Heart right ventricle (tissue), 16 donors: Measurements from ENCODE around the gene SF3A2. TPM values are rescaled to one million over a fixed set of nuclear protein-coding genes. Genes with fewer than 3 reads are reported as not detected.

Experiments used
- ATAC-seq, 8 donors: fragments of 200-7000 bp; cut with Tn5 transposase; one replicate each; pipeline ENCODE4 v1.9.1; 2020; ENCODE audit warnings: mild to moderate bottlenecking in 8 of 8, moderate library complexity in 8 of 8, moderate number of reproducible peaks in 1 of 8
- DNase-seq, 2 donors: peaks; one replicate each; pipeline ENCODE4 v3.0.0-alpha.2; 2020
- H3K27ac ChIP-seq, 10 donors: fragments of 200-600 bp; sonication (generic) in 2 of 10; one replicate each; pipeline versions ENCODE4 v1.5.0 to v1.8.0; 2020 to 2022; ENCODE audit warnings: mild to moderate bottlenecking in 3 of 10
- H3K27me3 ChIP-seq, 7 donors: fragments of 200-600 bp; one replicate each; pipeline ENCODE4 v1.8.0; 2021 to 2022; ENCODE audit warnings: mild to moderate bottlenecking in 2 of 7
- H3K36me3 ChIP-seq, 9 donors: fragments of 200-600 bp; sonication (generic) in 1 of 9; one replicate each; pipeline versions ENCODE4 v1.5.0 to v1.8.0; 2020 to 2022; ENCODE audit warnings: mild to moderate bottlenecking in 2 of 9
- H3K4me1 ChIP-seq, 9 donors: fragments of 200-600 bp; sonication (generic) in 1 of 9; one replicate each; pipeline versions ENCODE4 v1.5.0 to v1.8.0; 2020 to 2022; ENCODE audit warnings: mild to moderate bottlenecking in 4 of 9
- H3K4me3 ChIP-seq, 10 donors: fragments of 200-600 bp; sonication (generic) in 2 of 10; one replicate each; pipeline versions ENCODE4 v1.5.0 to v1.8.0; 2020 to 2022; ENCODE audit warnings: mild to moderate bottlenecking in 7 of 10, moderate library complexity in 2 of 10
- H3K9me3 ChIP-seq, 11 donors: fragments of 200-600 bp in 10 of 11; sonication (generic) in 2 of 11; one replicate each; pipeline versions ENCODE4 v1.5.0 to v1.8.0; 2013 to 2022; ENCODE audit warnings: mild to moderate bottlenecking in 2 of 11, control low read depth in 1 of 11, moderate library complexity in 1 of 11
- CTCF ChIP-seq, 9 donors: fragments of 200-600 bp; sonication (generic) in 2 of 9; IDR thresholded peaks; one replicate each; pipeline versions ENCODE4 v1.5.0 to v1.8.0; 2021 to 2022; ENCODE audit warnings: antibody characterized with exemption in 9 of 9, mild to moderate bottlenecking in 5 of 9, moderate library complexity in 1 of 9
- WGBS, 2 donors: extraction: QIAGEN DNeasy Blood & Tissue Kit; methylation state at CpG; one replicate each; pipeline ENCODE4 v1.1.7; 2013; ENCODE audit warnings: inconsistent platforms in 1 of 2; 5-methylcytosine and 5-hydroxymethylcytosine counted together
- intact Hi-C, 10 donors: fragments of 100-400 bp; cut with DNase I; formaldehyde crosslinking; loops; one replicate each; pipeline versions ENCODE4 v1.11.1 to v1.14.2; 2022
- microRNA-seq, 2 donors: library from miRNA; unstranded; fragments of <30 nt; microRNA quantifications; one replicate each; pipeline ENCODE4 v1.2.0, GENCODE V29; 2021
- polyA plus RNA-seq, 2 donors: library from polyadenylated mRNA; stranded (reverse); fragments of 200-250 nt; gene quantifications; one replicate each; pipeline ENCODE4 v1.2.3, GENCODE V29; 2013
- total RNA-seq, 10 donors: library from RNA; stranded (reverse); fragmentation: NEBNext Ultra II Directional in 3 of 10; extraction: Animal tissue kit (Norgen Biotek cat#: 25700) in 3 of 10; gene quantifications; one replicate each; pipeline versions ENCODE4 v1.2.1 to v1.2.4, GENCODE V29; 2021 to 2023
- donor health status: Arrhythmogenic right ventricular cardiomyopathy.
- donor health status: ischemic (EF 13 %, LVEDD 7.1; RV severe dilation, severe dysfunction).
- donor health status: healthy with polysubstance abuse.
- donor health status: DM: no; HTN: yes; CAD: no.
- donor health status: DM: no; HTN: no; CAD: no.
- donor health status: ischemic (EF 25% LVEDD 6.9; RV normal size, moderate dysfunction).
- donor health status: ischemic (EF 25% LVEDD 5.7; RV mildly dilated, moderate dysfunction).
- donor health status: healthy.
- donor health status: DM: yes; HTN: yes; CAD: no.
- donor health status: Ischemic cardiomyopathy.
- donor health status: ischemic (EF 35%, LVEDD 5.7; RV mildly dilated, moderate dysfunction).
- donor health status: nonischemic (EF 11% LVEDD 7.7; RV severe dilation, severe dysfunction).
- donor health status: DM: yes; HTN: yes; CAD: no.
- donor health status: PGD.
- donor health status: ischemic (EF 29% LVEDD 5.4; RV normal size, mild dysfunction).
- donor health status: nonischemic (EF 23%, LVEDD 6.1; RV moderate dilation, normal function).

The SF3A2 gene
- total and polyA plus RNA-seq, 12 donors: 24.6 to 47.3 (median 30.4) TPM

- H3K4me3 ChIP-seq: peak overlapping the region in 9 of 10 donors; percentile 10 to 63 (median 42)
- H3K27me3 ChIP-seq: peaks cover 25 to 78% (median 65%) of the 10 kb centered on the region in 7 donors
- intact Hi-C loops: no loop called here
- ATAC-seq (no peak), DNase-seq (no peak)
- H3K4me1 ChIP-seq: peaks cover 21 to 62% (median 35%) of the 10 kb centered on the region in 9 donors
- peak overlapping the region in 1 of 10 donors; percentile 91 for H3K27ac ChIP-seq
- WGBS, 2 donors: 5 to 6% methylated on average over 63 to 67 of the region's 67 CpGs
- no peak for TF ChIP-seq CTCF (IDR thresholded peaks at IDR 0.05)
- H3K9me3 ChIP-seq: no peaks in the 10 kb centered on the region
- H3K36me3 ChIP-seq: no peaks in the 10 kb centered on the region
These were observed 54.6 kb downstream of the SF3A2 start for GRCh38 chr19:2291185-2291751.

DNA sequence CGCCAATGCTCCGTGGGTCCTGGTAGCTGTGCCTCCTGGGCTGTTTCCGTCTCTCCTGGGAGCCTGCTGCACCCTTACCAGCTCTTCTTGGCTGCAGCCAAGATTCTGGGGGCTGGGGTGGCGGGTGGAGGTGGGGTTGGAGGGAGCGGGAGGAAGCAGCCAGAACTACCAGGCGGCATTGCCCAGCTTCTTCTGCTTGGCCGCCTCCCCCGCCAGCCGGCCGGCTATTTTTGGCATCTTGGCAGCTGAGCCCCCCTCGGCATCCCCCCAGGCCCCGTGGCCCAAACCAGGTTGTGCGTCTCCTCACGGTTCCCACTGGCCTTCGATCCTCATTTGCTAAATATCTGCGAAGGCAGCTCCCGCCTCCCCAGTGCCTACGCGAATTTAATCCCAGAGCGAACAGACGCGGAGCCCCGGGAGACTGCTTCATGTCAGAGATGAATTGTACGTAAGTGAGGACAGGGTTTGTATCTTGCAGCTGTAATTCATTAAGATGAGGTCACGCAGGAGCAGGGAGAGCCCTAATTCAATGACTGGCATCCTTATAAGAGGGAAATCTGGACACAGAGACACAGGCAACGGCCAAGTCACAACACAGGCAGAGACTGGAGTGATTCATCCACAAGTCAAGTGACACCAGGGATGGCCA is 58.2 kb downstream of the SF3A2 start:
- H3K4me3 ChIP-seq: peak overlapping the region in 6 of 10 donors; percentile 7 to 31 (median 16)
- no peak overlapping the region for H3K27ac ChIP-seq
- H3K9me3 ChIP-seq: no peaks in the 10 kb centered on the region
- no peak for DNase-seq
- peaks cover 19 to 45% (median 32%) of the 10 kb centered on the region in 9 donors for H3K4me1 ChIP-seq
- H3K27me3 ChIP-seq: peaks cover 18 to 51% (median 45%) of the 10 kb centered on the region in 7 donors
- peak; percentile 52 to 84 (median 68) for ATAC-seq
- intact Hi-C loops: no loop called here
- 9 to 10% methylated on average over 26 of the region's 26 CpGs for WGBS, 2 donors
- no peaks in the 10 kb centered on the region for H3K36me3 ChIP-seq
- no peak for TF ChIP-seq CTCF (IDR thresholded peaks at IDR 0.05)

- Histone ChIP-seq H3K36me3 (no peaks in the 10 kb centered on the region), H3K4me3 (no peak overlapping the region), H3K9me3 (no peaks in the 10 kb centered on the region), H3K27me3 (peaks cover 6 to 48% (median 42%) of the 10 kb centered on the region in 7 donors), H3K27ac (no peak overlapping the region), H3K4me1 (peaks cover 6 to 31% (median 18%) of the 10 kb centered on the region in 9 donors)
- no peak for ATAC-seq
- DNase-seq: no peak
- WGBS, 2 donors: 87 to 88% methylated on average over 16 of the region's 16 CpGs
- intact Hi-C loops: no loop called here
- TF ChIP-seq CTCF (IDR thresholded peaks at IDR 0.05): no peak
These were observed 59.5 kb downstream of the SF3A2 start for GRCh38 chr19:2296141-2296540.

Small RNAs within 50 kb of the gene (microRNA-seq; reads per million reads assigned to microRNA genes)
- gene MIR1227: 0.51 to 1.8 reads per million in 2 donors
- gene MIR4321: 0 reads per million in 2 donors

Other genes starting within 250 kb of the SF3A2 start
- 10 to 100 TPM; 45.1 to 70.4 (median 56.6) TPM for gene BTBD2, start 221.1 kb upstream of the SF3A2 start, total RNA-seq
- gene BTBD2, start 221.1 kb upstream of the SF3A2 start, polyA plus RNA-seq: 10 to 100 TPM; 42.8 to 55.2 TPM
- 100 to 1,000 TPM; 107 to 260 (median 144) TPM for gene MKNK2, start 185.6 kb upstream of the SF3A2 start, total RNA-seq
- 100 to 1,000 TPM; 144 to 189 TPM for gene MKNK2, start 185.6 kb upstream of the SF3A2 start, polyA plus RNA-seq
- gene MOB3A, start 140.5 kb upstream of the SF3A2 start, total RNA-seq: 10 to 100 TPM; 10.0 to 30.5 (median 16.2) TPM
- gene MOB3A, start 140.5 kb upstream of the SF3A2 start, polyA plus RNA-seq: 10 to 100 TPM in 1 of 2 donors, 1 to 10 TPM in 1; 8.9 to 12.8 TPM
- gene IZUMO4, start 139.9 kb upstream of the SF3A2 start, total RNA-seq: 1 to 10 TPM; 1.2 to 6.5 (median 2.2) TPM
- 10 to 100 TPM in 1 of 2 donors, 1 to 10 TPM in 1; 8.6 to 13.1 TPM for gene IZUMO4, start 139.9 kb upstream of the SF3A2 start, polyA plus RNA-seq
- 100 to 1,000 TPM in 1 of 10 donors, 10 to 100 TPM in 9; 68.4 to 168 (median 81.9) TPM for gene AP3D1, start 85.3 kb upstream of the SF3A2 start, total RNA-seq
- gene AP3D1, start 85.3 kb upstream of the SF3A2 start, polyA plus RNA-seq: 10 to 100 TPM; 63.9 to 95.1 TPM
- gene DOT1L, start 72.9 kb upstream of the SF3A2 start, total RNA-seq: 10 to 100 TPM in 7 of 10 donors, 1 to 10 TPM in 3; 7.0 to 16.0 (median 12.5) TPM
- gene DOT1L, start 72.9 kb upstream of the SF3A2 start, polyA plus RNA-seq: 10 to 100 TPM in 1 of 2 donors, 1 to 10 TPM in 1; 9.2 to 12.1 TPM
- 10 to 100 TPM; 40.0 to 76.5 (median 45.0) TPM for gene PLEKHJ1, start 495 bp upstream of the SF3A2 start, total RNA-seq
- 100 to 1,000 TPM in 1 of 2 donors, 10 to 100 TPM in 1; 83.6 to 103 TPM for gene PLEKHJ1, start 495 bp upstream of the SF3A2 start, polyA plus RNA-seq
- gene AMH, start 12.5 kb downstream of the SF3A2 start, total RNA-seq: under 1 TPM; 0.15 to 0.70 (median 0.41) TPM
- 1 to 10 TPM in 1 of 2 donors, under 1 TPM in 1; 0.30 to 1.0 TPM for gene AMH, start 12.5 kb downstream of the SF3A2 start, polyA plus RNA-seq
- under 1 TPM in 3 of 10 donors, not detected in 7; 0.31 to 0.72 (median 0.45) TPM for gene JSRP1, start 19.6 kb downstream of the SF3A2 start, total RNA-seq
- under 1 TPM in 1 of 2 donors, not detected in 1; 0.29 TPM for gene JSRP1, start 19.6 kb downstream of the SF3A2 start, polyA plus RNA-seq
- 1 to 10 TPM in 1 of 10 donors, under 1 TPM in 9; 0.11 to 1.1 (median 0.22) TPM for gene PEAK3, start 45.4 kb downstream of the SF3A2 start, total RNA-seq
- under 1 TPM; 0.13 to 0.22 TPM for gene PEAK3, start 45.4 kb downstream of the SF3A2 start, polyA plus RNA-seq
- gene LINGO3, start 71.3 kb downstream of the SF3A2 start, total RNA-seq: not detected
- gene LINGO3, start 71.3 kb downstream of the SF3A2 start, polyA plus RNA-seq: not detected
- gene LSM7, start 91.8 kb downstream of the SF3A2 start, total RNA-seq: 10 to 100 TPM; 29.0 to 48.6 (median 35.2) TPM
- 100 to 1,000 TPM; 209 to 277 TPM for gene LSM7, start 91.8 kb downstream of the SF3A2 start, polyA plus RNA-seq
- gene SPPL2B, start 91.9 kb downstream of the SF3A2 start, total RNA-seq: 10 to 100 TPM; 18.7 to 34.1 (median 21.2) TPM
- gene SPPL2B, start 91.9 kb downstream of the SF3A2 start, polyA plus RNA-seq: 10 to 100 TPM; 17.8 to 69.7 TPM
- not detected for gene TMPRSS9, start 123.4 kb downstream of the SF3A2 start, total RNA-seq
- gene TMPRSS9, start 123.4 kb downstream of the SF3A2 start, polyA plus RNA-seq: under 1 TPM in 1 of 2 donors, not detected in 1; 0.01 TPM
- 10 to 100 TPM; 54.2 to 94.2 (median 64.9) TPM for gene TIMM13, start 190.8 kb downstream of the SF3A2 start, total RNA-seq
- gene TIMM13, start 190.8 kb downstream of the SF3A2 start, polyA plus RNA-seq: 100 to 1,000 TPM in 1 of 2 donors, 10 to 100 TPM in 1; 79.6 to 116 TPM
- gene LMNB2, start 220.1 kb downstream of the SF3A2 start, total RNA-seq: 10 to 100 TPM in 6 of 10 donors, 1 to 10 TPM in 4; 7.5 to 21.2 (median 10.1) TPM
- gene LMNB2, start 220.1 kb downstream of the SF3A2 start, polyA plus RNA-seq: 10 to 100 TPM in 1 of 2 donors, 1 to 10 TPM in 1; 9.1 to 18.8 TPM
- gene GADD45B, start 239.3 kb downstream of the SF3A2 start, total RNA-seq: 100 to 1,000 TPM in 2 of 10 donors, 10 to 100 TPM in 8; 19.6 to 297 (median 31.3) TPM
- 10 to 100 TPM; 81.4 to 95.2 TPM for gene GADD45B, start 239.3 kb downstream of the SF3A2 start, polyA plus RNA-seq